BE2C (cell line): Measurements from ENCODE around the gene SPATA6L.

Experiments used
- DNase-seq: peaks from one replicate; pipeline ENCODE4 v3.0.0-alpha.2; 2020
- H3K27me3 ChIP-seq: fragments of 250-450 bp; sonication (Bioruptor Pico); 2 replicates; pipeline ENCODE4 v1.5.1; 2020; ENCODE audit warnings: mild to moderate bottlenecking
- H3K36me3 ChIP-seq: fragments of 250-450 bp; sonication (Bioruptor Pico); 2 replicates; pipeline ENCODE4 v1.5.1; 2020; ENCODE audit warnings: mild to moderate bottlenecking
- H3K4me1 ChIP-seq: fragments of 250-450 bp; sonication (Bioruptor Pico); 2 replicates; pipeline ENCODE4 v1.5.1; 2020
- H3K4me3 ChIP-seq: 2 replicates; pipeline ENCODE4 v1.5.1; 2011; ENCODE audit warnings: low read depth, low read length
- H3K9me3 ChIP-seq: fragments of 250-450 bp; sonication (Bioruptor Pico); 2 replicates; pipeline ENCODE4 v1.5.1; 2020
- CTCF ChIP-seq: IDR thresholded peaks from 2 replicates; pipeline ENCODE4 v1.5.1; 2012; ENCODE audit warnings: mild to moderate bottlenecking, low read depth, low read length

Gene SPATA6L

GRCh38 chr9:4579001-4579400 lies 87.3 kb downstream of the SPATA6L start:
- DNase-seq, result no peak
- Histone ChIP-seq H3K27me3 (no peaks in the 10 kb centered on the region), H3K4me3 (no peak overlapping the region), H3K9me3 (no peaks in the 10 kb centered on the region; the same call in 1 of the 2 replicates), H3K36me3 (no peaks in the 10 kb centered on the region), H3K4me1 (no peaks in the 10 kb centered on the region)
- TF ChIP-seq CTCF, result no peak

GRCh38 chr9:4576448-4576847 lies 89.8 kb downstream of the SPATA6L start:
- TF ChIP-seq CTCF, result no peak
- Histone ChIP-seq H3K4me1 (no peaks in the 10 kb centered on the region), H3K27me3 (no peaks in the 10 kb centered on the region), H3K4me3 (no peak overlapping the region), H3K9me3 (no peaks in the 10 kb centered on the region), H3K36me3 (no peaks in the 10 kb centered on the region)
- no peak for DNase-seq

- DNase-seq, result no peak
- Histone ChIP-seq H3K4me1 (no peaks in the 10 kb centered on the region), H3K4me3 (no peak overlapping the region), H3K36me3 (no peaks in the 10 kb centered on the region), H3K9me3 (no peaks in the 10 kb centered on the region), H3K27me3 (no peaks in the 10 kb centered on the region)
- no peak for TF ChIP-seq CTCF
Measured at GRCh38 chr9:4575997-4576396, 90.3 kb downstream of the SPATA6L start.

GRCh38 chr9:4574657-4575243 lies 91.5 kb downstream of the SPATA6L start:
- H3K36me3 ChIP-seq, result no peaks in the 10 kb centered on the region
- H3K27me3 ChIP-seq, result no peaks in the 10 kb centered on the region
- no peak for TF ChIP-seq CTCF
- H3K9me3 ChIP-seq, result no peaks in the 10 kb centered on the region
- H3K4me1 ChIP-seq, result no peaks in the 10 kb centered on the region
- H3K4me3 ChIP-seq, result no peak overlapping the region
- no peak for DNase-seq

- H3K4me1 ChIP-seq, result no peaks in the 10 kb centered on the region
- no peak for DNase-seq
- no peak overlapping the region for H3K4me3 ChIP-seq
- no peaks in the 10 kb centered on the region for H3K27me3 ChIP-seq
- no peak for TF ChIP-seq CTCF
- H3K36me3 ChIP-seq, result no peaks in the 10 kb centered on the region
- H3K9me3 ChIP-seq, result no peaks in the 10 kb centered on the region
Measured at GRCh38 chr9:4573634-4574389, 92.5 kb downstream of the SPATA6L start.

GRCh38 chr9:4573176-4573575 lies 93.1 kb downstream of the SPATA6L start:
- H3K36me3 ChIP-seq, result no peaks in the 10 kb centered on the region
- DNase-seq, result no peak
- no peaks in the 10 kb centered on the region for H3K4me1 ChIP-seq
- no peaks in the 10 kb centered on the region for H3K27me3 ChIP-seq
- H3K9me3 ChIP-seq, result no peaks in the 10 kb centered on the region
- no peak for TF ChIP-seq CTCF
- H3K4me3 ChIP-seq, result no peak overlapping the region
